ENCODE measurements around the gene SPRED1. TPM values are rescaled to one million over a fixed set of nuclear protein-coding genes. Genes with fewer than 3 reads are reported as not detected.
"Not testable (repeated sequence)": the region's sequence is repeated elsewhere in the genome, so short reads cannot be mapped to it uniquely, and the experiment has no call there.

SPRED1 gene
- total RNA-seq, 1 experiment from 2014 or later: 46.1 TPM

- DNase-seq (ENCODE audit: low read depth): not testable (repeated sequence)
Measured at GRCh38 chr15:38277281-38277680, 24.6 kb downstream of the SPRED1 start.

- no peak for DNase-seq (ENCODE audit: low read depth)
Measured at GRCh38 chr15:38281031-38281430, 28.4 kb downstream of the SPRED1 start.

DNA sequence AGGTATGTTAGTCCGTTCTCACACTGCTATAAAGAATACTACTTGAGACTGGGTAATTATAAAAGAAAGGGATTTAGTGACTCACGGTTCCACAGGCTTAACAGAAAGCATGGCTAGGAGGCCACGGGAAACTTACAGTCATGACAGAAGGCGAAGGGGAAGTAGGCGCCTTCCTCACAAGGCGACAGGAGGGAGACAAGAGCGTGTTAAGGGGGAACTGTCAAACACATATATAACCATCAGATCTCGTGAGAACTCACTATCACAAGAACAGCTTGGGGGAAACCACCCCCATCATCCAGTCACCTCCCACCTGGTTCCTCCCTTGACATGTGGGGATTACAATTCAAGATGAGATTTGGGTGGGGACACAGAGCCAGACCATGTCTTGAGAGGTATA is 30.4 kb downstream of the SPRED1 start:
- no peak for DNase-seq (ENCODE audit: low read depth)

- DNase-seq (ENCODE audit: low read depth): no peak
Measured at GRCh38 chr15:38285456-38285855, 32.8 kb downstream of the SPRED1 start.

DNA sequence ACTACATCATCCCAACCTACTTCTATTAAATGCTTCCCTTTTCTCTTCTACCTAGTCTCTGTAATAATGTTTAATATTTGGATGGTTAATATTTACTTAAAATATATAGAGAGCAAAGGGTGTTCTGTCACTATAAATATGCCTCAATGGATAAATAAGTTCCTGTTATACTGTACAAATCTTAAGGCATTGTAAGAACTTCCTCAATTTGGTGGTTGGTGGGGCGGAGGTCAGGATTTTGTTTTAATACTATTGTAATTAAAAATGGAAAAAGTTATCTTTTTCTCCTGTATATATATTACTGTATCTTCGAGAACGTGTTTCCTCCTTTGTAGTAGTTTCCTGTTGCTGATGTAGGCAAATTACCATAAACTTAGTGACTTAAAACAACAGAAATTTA is 41.5 kb downstream of the SPRED1 start:
- no peak for DNase-seq (ENCODE audit: low read depth)

DNA sequence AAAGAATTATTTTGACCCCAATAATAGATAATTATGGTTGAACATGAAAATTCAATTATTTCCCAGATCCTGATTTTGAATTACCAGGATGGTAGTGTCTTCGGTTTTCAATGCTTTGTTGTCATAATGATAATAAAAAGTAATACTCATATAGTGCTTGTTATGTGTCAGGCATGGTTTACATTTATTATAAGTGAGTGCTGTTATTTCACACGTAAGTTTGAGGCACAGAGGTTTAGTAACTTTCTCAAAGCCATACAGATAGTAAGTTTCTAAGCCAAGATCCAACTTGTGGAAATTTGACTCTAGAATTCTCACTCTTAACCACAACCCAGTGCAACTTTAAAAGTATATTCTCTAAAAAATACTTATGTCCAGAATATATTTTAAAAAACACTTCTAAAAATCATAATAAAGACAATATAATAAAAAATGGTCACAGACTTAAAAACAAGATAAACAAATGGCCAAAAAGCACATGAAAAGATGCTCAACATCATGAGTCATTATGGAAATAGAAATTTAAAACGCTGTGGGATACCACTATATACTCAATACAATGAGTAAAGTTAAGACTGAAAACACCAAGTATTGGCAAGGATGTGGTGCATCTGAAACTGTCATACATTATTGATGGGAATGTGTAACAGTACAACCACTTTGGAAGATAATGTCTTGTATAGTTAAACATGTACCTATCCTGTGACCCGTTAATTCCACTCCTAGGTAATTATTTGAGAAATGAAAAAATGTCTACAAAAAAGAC is 45.2 kb downstream of the SPRED1 start:
- DNase-seq (ENCODE audit: low read depth): peak; percentile 73

- peak; percentile 87 for DNase-seq (ENCODE audit: low read depth)
Measured at GRCh38 chr15:38299216-38299615, 46.6 kb downstream of the SPRED1 start.

GRCh38 chr15:38300395-38300794 is 47.8 kb downstream of the SPRED1 start:
- DNase-seq (ENCODE audit: low read depth): peak; percentile 13

DNA sequence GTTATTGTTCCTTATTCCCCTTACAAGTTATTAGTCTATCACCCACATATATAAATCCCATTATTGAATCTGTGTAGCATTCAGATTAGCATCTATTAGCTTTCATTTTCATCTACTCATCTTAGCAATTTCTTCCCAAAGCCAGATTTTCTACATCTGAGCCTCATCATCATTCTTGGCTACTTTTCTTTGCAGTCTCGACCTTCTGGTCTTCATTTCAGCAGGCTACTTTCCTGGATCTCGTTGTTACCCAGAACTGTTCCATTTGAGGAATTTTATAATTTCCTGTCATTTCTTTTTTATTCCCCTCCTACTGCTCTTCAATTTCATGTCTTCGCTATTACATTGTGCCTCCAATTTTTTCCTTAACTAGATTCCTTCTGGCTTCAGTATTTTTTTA is 51.8 kb downstream of the SPRED1 start:
- no peak for DNase-seq (ENCODE audit: low read depth)

GRCh38 chr15:38307251-38307650 is 54.6 kb downstream of the SPRED1 start:
- DNase-seq (ENCODE audit: low read depth): no peak

- DNase-seq (ENCODE audit: low read depth): no peak
Measured at GRCh38 chr15:38307861-38308641, 55.4 kb downstream of the SPRED1 start.

DNA sequence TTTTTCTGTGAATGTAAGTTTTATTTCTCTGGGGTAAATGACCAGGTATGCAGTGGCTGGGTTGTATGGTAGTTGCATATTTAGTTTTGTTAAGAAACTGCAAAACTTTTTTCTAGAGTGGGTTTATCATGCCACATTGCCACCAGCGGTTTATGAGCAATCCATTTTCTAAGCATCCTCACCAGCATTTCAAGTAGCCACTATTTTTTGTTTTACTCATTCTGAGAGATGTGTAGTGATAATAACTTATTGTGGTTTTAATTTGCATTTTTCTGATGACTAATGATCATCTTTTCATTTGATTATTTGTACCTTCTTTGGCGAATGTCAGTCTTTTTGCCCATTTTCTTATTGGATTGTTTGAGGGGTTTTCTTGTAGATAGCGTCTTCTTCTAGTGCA is 56.2 kb downstream of the SPRED1 start:
- DNase-seq (ENCODE audit: low read depth): no peak

DNA sequence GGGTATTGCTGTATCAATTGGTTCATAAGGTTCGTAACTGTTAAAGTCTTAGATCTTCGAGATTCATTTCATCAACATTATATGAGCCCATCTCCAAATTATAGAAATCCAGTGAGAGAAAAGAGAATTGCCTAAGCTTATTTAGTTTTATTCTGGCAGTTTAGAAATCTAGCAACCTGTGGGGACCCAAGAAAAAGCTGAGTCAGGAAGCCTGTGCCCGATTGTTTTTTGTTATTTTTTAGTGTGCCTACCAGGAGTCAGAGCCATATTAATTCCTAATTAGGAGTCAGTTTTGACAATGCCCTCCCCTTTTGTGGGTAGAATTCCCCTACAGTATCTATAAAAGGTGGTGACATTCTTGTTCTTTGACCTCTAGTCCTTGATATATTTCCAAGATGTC is 59.6 kb downstream of the SPRED1 start:
- no peak for DNase-seq (ENCODE audit: low read depth)

GRCh38 chr15:38316311-38316710 is 63.7 kb downstream of the SPRED1 start:
- DNase-seq (ENCODE audit: low read depth): no peak

GRCh38 chr15:38320181-38320580 is 67.5 kb downstream of the SPRED1 start:
- peak; percentile 8 for DNase-seq (ENCODE audit: low read depth)

- no peak for DNase-seq (ENCODE audit: low read depth)
Measured at GRCh38 chr15:38320866-38321265, 68.2 kb downstream of the SPRED1 start.

DNA sequence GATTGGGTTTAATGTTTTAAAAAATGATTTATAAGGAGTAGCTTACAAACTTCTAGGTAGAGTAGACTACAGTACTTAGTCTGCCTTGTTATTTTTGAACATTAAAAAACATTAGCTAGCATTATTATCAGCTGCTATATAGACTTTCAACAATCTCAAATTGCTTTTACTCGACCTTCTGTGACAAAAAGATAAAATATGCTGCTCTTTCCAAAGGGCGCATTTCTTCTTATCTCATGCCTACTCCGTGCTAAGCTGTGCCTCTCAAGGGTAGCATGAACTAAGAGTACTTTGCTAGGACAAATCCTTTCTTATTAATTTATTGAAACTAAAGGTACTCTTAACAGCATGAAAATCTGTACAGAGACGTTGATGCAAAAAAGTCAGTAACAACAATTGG is 71.3 kb downstream of the SPRED1 start:
- DNase-seq (ENCODE audit: low read depth): no peak

DNA sequence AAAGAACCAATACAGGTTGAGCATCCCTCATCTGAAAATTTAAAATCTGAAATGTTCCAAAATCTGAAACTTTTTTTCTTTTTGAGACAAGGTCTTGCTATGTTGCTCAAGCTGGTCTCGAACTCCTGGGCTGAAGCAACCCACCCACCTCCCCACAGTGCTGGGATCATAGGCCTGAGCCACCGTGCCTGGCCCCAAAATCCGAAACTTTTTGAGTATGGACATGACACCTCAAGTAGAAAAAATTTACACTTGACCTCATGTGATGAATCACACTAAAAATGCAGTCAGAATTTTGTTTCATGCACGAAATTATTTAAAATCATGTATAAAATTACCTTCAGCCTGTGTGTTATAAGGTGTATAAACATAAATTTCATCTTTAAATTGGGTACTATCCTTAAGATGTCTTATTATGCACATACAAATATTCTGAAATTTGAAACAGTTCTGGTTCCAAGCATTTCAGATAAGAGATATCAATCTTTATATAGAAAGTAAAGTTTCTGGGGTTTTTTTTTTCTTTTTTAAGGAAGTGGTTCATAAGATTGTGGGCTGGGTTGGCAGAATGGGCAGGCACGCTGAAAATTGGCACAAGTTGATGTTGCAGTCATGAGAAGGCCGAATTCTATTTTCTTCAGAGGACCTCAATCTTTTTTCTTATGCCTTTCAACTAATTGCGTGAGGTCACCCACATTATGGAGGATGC is 72.5 kb downstream of the SPRED1 start:
- no peak for DNase-seq (ENCODE audit: low read depth)

GRCh38 chr15:38325648-38325990 is 73.0 kb downstream of the SPRED1 start:
- DNase-seq (ENCODE audit: low read depth): peak; percentile 18

GRCh38 chr15:38332711-38333110 is 80.1 kb downstream of the SPRED1 start:
- no peak for DNase-seq (ENCODE audit: low read depth)

DNA sequence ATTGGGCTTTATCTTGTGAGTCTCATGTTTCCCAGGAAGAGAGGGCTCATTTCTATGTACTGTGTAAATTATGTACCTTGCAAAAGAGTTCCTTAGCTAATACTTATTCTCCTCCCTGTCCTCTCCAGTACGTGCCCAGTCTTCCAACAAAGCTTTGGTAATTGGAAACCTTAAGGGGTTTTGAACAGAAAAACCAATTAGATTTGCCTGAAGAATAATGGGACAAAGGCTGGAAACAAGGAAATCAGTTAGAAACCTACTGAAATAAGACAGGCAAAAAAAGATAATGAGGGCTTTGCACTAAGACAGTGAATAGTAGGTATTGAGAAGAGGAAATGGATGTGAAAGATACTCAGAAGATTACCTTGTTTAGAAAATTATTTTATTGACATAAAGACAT is 82.5 kb downstream of the SPRED1 start:
- DNase-seq (ENCODE audit: low read depth): no peak

DNA sequence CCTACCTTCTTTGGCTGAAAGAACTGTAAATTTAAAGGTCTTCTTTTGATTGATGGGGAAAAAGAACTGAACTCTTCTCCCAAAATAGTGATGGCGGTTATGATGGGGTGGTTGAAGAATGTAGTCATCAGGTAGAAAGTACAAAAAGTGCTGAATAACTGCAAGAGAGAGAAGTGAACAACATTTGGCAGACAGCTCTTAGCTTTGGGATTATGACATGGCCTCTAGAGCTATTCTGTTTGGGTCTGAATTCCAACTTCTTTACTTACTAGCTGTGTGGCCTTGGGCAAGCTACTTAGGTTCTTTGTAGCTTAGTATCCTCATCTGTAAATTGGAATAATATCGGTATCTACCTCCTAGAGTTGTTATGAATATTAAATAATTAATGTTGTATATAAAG is 91.7 kb downstream of the SPRED1 start:
- no peak for DNase-seq (ENCODE audit: low read depth)

GRCh38 chr15:38349251-38349650 is 96.6 kb downstream of the SPRED1 start:
- no peak for DNase-seq (ENCODE audit: low read depth)

All from LHCN-M2 (cell line).